Measurements from ENCODE around the gene ARMH4.

DNA sequence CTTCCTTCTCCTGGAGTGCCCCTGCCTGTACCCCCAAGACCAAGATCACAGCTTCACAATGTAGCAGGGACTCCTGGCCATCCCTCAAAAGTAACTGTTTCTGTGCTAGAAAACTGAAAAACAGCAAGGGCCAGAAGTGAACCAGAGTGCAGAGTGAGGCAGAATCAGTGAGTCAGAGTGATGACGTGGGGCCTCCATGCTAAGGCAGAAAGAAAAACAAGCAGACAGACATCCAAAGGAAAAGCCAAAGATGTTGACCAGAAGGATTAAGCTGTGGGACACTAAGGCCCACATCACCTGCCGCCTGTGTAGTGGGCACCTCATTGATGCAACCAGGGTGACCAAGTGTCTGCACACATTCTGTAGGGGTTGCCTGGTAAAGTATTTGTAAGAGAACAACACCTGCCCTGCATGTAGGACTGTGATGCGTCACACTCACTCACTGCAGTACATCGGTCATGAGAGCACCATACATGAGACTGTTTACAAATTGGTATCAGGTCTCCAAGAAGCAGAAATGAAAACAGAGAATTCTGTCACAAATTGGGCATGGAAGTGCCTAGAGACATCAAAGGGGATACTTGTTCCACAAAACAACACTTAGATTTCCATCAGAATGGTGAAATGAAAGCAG is 51.2 kb downstream of the ARMH4 start:
- no peak for TF ChIP-seq POLR2A (IDR thresholded peaks at IDR 0.05)
- no peak for TF ChIP-seq CTCF (IDR thresholded peaks at IDR 0.05)
- TF ChIP-seq POLR2AphosphoS5 (IDR thresholded peaks at IDR 0.05): no peak
- no peak for TF ChIP-seq EP300 (IDR thresholded peaks at IDR 0.05; ENCODE audit: low read depth)

Measured in transverse colon (tissue), 4 donors.